GM19468 (cell line): ENCODE measurements around the gene FGFR2.

Source experiments
- ATAC-seq: cut with Tn5 transposase; IDR thresholded peaks from one replicate; pipeline ENCODE4 v1.9.1; 2021; ENCODE audit warnings: mild to moderate bottlenecking, moderate library complexity, moderate number of reproducible peaks; ENCODE audit not compliant: unreplicated experiment; ENCODE audit errors: extremely low read depth

The FGFR2 gene

DNA sequence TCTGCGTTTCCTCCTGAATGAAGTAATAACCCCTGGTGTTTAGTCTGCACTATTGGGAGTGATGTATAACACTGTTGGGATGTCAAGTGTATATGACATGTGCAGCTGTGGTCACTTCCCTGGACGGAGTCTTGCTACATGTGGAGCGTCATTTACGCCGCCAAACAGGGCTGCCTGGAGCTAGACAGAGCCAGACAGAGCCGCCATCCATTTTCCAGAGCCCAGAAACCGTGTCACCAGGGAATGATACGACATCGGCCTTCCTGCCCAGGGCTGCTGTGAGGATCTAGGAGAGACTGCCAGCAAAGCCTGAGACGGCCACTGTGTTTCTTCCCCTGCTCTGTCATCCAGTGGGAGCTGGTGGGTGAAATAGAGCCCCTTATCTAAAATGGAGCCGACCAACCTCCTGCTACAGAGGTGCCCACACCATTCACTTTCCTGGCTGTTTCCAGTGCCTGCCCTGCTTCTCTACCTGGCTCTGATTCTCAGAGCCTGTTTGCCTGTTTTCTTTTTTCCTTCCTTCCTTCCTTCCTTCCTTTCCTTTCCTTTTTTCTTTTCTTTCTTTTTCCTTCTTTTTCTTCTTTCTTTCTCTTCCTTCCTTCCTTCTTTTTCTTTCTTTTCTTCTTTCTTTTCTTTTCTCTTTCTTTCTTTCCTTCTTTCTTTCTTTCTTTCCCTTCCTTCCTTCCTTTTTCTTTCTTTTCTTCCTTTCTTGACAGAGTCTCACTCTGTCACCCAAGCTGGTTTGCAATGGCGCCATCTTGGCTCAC lies 13.3 kb upstream of the FGFR2 start:
- ATAC-seq, result no peak

DNA sequence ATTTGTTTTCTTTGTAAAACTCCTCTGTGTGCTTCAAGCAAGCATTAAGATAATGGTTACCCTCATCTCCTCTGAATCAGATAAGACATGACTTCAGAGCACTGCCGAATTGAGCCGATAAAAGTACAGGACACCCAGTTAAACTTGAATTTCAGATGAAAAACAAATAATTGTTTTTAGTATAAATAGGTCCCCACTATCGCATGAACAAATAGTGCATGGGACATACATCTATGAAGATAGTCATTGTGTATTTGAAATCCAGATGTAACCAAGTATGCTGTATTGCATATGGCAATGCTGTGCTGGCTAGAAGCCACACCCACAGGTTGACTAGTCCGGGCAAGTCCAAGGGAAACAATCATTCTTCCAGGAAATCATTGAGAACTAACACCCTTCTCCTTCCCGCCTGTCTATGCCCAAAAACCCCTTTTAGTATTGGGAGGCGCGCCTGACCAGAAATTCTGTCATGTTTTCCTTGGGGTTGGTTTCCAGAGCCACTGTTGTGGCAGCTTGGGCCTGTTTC lies 12.6 kb upstream of the FGFR2 start:
- no peak for ATAC-seq

DNA sequence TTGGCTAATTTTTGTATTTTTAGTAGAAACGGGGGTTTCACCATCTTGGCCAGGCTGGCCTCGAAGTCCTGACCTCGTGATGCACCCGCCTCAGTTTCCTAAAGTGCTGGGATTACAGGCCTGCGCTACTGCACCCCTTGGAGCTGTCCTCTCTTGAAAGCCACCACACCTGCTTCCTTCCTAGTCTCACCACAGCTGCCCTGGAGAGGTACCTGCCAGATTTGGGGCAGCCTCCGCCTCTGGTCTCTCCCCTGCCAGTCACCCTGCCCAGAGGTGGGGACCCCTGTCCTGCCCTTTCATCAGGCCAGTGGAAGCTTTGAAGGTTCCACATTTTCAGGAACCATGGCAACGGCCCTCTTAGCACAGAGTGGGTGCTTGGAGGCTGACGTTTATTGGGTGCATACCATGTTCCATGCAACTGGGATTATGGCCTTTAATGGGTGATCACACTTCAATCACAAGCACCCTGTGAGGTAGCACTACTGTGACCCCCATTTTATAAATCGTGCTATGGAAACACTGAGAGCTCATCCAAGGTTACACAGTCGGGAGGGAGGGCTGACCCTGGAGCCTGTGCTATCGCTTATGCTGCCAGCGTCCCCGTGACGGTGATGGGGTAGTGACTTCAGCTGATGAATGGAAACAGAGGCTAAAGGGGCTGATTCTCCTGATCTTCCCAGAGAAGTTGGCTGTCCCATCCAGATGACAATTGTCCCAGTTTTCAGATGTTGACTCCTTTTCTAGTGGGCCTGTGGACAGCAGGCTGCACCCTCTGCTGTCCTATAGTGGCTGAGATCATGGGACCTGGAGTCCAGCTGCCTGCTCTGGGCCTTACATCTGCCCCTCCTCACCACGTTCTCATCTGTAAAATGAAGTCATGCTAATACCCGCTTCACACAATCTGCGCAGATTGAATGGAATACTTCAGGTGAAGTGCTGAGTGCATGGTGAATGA lies 11.5 kb upstream of the FGFR2 start:
- no peak for ATAC-seq

DNA sequence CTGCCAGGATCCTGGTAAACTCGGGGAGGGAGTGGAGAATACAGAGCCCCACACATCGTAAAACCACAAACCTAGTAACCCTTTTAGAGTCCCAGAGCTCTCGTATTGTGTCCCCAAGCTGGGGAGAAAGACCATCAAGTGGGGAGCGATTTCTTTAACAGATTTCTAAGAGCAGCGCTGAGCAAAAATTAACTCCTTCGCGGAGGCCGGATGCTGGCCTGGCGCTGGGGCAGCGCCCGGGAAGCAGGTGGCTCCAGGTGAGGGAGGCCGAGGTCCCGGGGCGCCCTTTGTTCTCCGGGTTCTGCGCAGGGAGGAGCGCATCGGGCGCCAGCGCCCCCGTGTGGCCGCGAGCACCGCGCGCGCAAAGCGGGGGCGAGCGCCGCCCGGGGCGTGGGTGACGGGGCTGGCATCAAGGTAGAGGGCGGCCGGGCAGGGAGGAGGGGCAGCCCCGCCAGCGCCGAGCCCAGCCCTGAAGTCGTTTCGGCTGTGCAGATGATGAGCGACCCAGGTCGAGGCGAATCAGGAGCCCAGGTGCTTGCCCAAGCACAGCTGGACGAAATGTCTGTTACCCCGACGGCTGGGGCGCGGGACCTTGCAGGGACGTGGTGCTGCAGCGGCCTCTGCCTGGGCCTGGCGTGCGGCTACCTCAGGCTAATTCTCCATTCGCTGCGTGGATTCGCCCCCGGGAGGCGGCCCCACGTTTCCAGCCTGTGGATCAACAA lies 10.4 kb upstream of the FGFR2 start:
- ATAC-seq, result no peak

DNA sequence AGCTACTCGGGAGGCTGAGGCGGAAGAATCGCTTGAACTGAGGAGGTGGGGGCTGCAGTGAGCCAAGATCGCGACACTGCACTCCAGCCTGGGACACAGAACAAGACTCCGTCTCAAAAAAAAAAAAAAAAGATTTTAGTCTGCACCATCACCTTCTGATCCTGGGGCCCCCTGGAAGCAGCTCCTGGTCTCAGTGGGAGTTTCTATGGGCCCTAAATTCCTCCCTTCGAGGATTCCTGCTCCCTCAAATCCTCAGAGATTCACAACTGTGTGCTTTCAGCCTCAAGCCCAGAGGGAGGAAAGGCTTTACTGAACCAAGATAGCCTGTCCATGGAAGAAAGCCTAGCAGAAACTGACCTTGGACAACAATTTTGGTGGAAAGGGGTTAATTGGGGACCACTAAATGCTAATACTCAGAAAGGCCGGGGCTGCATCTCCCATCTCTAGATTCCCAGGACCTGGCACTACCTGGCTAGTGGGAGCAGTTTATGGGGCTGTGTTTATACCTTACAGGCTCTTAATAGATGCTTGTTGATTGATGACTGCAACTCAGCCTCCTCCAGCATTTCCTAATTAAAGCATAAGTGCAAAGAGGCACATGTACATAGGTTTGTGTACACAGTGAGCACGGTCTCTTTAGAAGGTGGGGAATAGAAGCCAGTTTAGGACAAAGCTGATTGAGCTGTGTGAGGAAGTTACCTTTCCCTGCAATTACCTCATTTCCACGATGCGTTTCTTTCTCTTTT lies 9.2 kb upstream of the FGFR2 start:
- no peak for ATAC-seq

DNA sequence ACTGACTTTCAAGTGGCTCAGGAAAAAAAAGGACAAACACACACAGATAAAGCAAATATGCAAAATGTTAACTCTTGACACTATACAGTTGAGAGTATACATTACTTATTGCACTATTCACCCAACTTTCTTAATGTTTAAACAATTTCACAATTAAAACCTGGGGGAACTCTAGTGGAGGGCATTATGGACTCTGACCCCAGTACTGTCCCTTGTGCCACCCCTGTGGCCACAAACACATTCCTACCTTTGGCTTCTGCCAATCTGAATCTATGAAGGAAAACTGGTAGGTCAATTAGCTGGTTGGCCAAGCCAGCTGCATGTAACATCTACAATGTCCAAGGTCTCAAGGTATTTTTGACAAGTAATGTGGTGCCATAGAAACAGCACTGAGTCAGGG lies 7.5 kb upstream of the FGFR2 start:
- ATAC-seq, result no peak

DNA sequence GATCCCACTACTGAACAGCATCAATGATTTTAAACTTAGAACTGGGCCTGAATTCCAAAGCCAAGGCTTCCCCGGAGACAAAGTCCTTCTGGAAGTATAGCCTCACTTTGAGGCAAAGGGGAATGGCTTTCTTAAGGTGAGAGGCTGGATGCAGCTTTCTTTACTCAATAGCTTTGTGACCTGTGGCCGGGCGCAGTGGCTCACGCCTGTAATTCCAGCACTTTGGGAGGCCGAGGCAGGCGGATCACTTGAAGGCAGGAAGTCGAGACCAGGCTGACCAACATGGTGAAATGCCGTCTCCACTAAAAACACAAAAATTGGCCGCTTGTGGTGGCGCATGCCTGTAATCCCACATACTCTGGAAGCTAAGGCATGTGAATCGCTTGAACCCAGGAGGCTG lies 3.2 kb upstream of the FGFR2 start:
- no peak for ATAC-seq

DNA sequence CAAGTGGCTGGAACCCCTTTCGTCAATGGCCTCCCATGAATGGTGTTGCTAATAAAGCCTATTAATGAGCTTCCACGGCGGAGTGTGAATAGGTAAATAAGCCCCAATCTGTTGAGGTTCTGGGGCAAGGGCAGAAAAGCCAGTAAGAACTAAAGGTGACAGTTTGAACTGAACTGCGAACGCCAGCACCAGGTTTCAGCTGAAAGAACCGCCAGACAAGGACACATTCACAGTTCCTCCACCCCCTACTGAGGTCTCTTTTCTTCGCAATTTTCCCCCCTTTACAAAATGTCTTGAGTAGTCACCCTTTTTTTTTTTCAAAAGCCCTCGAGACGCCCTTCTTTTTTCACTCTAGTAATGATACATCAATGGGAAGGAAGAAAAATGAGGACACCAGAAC lies 2.4 kb upstream of the FGFR2 start:
- no peak for ATAC-seq

DNA sequence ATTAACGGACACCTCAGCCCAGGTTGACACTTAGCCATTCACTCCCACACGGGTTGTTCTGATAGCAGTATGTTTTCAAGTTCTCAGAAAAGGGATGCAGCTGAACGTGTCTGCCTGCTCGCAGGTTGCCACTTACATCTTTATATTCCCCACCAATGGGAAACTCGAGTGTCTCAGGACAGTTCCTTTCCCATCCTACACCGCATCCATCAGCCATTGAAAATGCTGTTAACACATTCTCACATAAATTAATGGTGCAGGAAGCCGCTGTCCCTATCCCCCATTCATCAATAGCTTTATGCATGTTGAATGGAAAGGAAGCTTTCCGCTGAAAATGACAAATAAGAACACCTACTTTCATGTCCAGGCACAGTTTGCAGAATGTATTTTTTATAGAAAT lies 1.7 kb upstream of the FGFR2 start:
- ATAC-seq, result no peak

DNA sequence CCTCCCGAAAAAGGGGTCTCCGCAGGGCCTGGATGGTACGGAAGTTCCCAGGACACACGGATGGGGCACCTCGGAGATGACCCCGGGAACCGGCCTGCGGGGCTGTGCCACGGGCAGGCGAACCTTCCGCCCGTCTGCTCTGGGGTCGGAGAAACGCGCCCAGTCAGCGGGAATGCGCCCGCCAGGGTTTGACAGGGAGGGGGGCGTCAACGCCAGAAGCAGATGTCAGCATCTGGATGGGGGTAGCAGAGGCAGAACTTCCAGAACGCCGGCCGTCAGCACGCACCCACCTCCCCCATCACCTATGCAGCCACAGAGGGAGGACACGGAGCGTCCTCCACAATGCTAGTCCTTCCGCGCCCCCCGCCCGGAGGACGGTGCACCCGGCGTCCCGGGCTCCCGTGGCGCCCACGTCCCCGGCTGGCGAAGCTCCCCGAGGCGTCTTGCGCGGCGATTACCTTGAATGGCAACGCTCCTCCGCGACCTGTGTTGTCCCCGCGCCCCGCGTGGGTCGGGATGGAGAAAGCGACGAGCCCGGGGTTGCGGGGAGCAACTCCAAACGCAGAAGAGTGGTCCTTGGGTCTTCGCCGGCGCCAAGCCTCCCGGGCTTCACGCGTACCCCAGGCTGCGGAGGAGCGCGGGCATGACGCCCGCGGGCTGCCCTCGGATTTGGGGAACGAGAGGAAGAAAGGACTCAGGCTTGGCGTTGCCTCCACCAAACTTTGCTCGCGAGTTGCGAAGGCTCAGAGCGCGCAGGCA lies 561 bp downstream of the FGFR2 start:
- no peak for ATAC-seq

DNA sequence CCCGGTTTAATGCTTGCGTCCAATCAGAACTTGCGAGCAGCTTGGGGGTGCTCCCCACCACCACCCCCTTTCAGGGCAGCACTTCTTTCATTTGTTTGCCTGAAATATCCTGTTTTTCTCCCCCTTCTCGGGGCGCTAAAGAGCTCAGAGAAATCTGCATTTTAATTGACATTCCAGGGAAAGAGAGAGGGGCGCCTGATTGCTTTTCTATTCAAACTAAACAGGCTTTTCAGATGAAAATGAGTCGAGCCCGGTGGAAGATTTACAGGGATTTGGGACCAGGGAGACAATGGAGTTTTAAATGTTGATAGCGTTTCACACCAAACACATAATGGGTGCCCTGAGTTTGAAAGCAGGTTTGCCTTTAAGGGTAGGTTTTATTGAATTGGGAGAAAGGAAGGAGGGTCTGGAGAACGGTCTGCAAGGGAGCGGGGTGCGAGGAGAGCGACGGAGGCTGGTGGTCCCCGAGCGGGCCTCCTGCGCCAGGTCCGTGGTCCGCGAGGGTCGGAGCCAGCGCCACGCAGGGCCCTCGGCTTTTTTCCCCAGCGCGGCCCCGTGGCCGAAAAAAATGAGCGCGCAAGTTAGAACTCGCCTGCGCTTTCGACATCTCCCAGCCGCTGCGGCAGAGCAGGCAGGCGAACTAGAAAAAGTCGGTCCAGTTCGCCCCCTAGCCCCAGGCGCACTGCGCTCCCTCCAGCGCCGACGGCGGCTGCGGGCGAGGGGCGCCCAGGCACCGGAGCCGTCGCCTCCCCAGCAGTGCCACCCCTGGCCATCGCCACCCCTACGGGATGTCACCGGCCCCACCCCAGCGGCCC lies 1.3 kb downstream of the FGFR2 start:
- no peak for ATAC-seq

DNA sequence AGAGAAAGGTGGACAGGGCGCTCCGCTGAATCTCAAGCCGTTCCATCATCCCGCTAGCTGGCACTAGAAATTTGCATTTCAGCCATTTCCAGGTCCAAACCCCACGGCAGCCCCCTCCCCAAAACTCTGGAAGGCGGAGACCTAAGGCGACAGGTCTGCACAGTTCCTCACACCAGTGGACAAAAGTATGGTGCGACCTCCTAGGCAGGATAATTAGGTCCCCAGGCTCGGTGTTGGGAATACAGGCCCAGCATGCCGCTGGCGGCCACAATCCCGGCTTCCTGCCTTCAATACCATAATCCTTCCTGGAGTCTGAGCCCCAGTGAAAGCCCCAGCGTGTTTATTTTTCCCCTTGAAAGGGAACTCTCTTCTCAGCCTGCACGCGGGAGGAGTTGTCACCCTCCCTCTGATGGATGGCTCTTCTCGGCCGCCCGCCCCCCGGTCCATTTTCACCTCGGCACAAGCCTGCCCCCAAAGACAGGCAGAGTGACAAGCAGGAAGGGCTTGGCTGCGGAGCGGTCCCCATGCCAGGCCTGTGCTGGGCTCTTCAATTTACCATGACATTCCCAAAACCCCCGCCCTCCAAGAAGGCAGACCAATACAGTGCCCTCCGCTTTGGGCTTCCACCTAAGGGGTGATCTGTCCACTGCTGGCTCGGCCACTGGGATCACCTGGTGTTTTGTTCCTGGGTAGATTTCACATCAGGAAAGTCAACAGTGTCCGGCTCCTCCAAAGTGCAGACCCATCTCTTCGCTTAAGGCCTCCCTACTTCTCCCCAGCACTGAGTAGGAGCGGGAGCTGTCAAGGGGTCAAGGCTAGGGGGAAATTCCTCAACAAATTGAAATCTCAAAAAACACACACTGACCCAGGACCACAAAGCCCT lies 2.2 kb downstream of the FGFR2 start:
- no peak for ATAC-seq

DNA sequence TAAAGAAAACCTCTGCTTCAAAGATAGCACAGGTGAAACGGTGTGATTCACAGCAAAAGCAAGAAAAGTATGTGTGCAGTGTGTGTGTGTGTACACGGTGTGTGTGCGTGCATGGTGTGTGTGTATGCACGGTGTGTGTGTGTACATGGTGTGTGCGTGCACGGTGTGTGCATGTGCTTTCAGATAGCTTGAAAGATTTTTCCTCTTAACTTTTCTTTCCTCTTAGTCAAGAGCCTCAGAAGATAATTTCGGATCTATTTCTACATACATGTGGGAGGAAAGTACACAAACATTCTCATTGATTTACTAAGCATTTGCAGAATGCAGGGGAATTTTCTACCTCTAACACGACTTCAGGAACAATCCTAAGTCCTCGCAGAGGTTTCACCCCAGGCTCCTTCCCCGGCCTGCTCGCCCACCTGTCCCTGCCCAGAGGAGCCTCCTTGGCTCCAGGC lies 2.9 kb downstream of the FGFR2 start:
- ATAC-seq, result no peak

DNA sequence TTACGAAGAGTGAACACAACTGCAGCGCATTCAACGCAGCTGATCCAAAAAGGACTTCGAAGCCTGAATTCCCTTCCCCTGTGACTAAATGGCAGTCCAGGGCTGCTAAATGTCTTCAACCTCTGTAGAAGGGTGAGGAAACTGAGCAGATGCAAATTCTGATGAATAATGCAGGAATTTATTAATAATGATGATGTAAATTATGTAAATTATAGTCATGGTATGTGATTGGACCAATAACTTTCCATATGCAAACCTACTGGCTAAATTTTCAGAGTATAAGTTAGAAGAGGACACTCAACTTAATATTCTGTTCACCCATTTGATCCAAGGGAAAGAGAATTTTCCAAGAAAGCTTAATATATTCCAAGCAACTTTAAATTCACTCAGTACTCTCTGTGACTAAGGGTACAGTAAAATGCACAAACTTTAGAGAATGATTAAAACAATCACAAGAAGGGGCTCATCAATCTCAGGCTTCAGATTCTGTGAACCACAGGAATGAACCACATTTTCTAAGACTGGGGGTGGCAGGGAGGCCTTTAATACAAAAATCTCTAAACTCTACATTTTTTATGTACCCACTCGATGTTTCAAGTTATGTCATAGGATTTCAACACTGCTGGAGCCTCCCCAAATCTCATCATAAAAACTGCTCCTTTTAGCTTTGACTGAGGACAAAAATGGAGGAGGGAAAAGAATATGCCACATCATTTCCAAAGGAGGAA lies 3.5 kb downstream of the FGFR2 start:
- no peak for ATAC-seq

DNA sequence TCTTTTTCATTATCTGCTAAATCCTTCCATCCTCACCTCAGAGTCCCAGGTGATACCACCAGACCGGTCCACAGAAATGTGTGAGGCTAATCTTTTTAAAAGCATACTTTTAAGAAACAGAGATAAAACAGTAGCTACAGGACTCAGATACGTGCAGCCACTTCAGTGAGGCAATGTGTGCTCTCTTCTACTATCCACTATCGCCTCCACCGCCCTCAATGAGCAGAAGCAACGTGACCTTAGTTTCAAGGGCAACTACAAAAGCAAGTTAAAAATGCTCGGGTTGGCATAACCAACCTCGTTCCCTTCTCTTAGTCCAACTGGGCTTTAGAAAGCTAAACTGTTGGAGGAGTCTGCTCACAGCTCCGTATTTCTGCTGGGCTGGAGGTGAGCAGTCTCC lies 4.2 kb downstream of the FGFR2 start:
- ATAC-seq, result no peak

DNA sequence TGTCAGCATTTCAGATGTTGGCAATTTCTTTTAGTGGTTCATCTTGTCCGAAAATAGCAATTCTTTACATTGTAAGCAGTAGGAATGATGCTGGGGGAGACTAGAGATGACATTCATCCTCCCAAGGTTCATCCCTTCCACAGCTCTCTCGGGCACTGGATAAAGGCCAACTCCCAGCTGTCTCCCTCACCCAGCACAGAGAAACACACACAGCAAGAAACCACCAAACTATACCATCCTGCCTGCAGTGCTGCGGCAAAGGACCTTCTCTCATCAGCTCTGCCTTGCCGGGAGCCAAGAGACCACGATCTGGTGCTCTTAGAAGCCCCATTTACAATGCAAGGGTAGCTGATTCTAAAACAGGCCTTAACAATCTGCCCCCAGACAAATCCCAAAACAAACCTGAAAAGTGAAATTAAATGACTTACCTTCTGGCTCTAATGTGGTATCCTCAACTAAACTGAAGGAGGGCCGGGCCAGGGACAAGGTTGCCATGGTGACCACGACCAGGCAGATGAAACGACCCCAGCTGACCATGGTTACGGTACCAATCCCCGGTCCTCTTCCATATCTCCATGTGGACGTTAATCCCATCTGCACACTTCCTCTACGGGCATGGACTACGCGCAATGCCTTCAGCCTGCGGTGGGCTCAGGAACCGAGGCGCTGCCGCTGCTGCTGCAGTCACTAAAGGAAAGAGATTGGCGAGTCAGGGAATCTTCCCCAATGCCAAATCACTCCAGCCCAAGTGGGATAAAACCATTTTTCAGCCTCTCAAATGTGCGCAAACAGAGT lies 4.8 kb downstream of the FGFR2 start:
- no peak for ATAC-seq
